Esophagus muscularis mucosa (tissue), 4 donors: Measurements from ENCODE around the gene DCAF11. TPM values are rescaled to one million over a fixed set of nuclear protein-coding genes. Genes with fewer than 3 reads are reported as not detected.

Experiments
- DNase-seq: peaks from one replicate; pipeline ENCODE4 v3.0.0-alpha.2; 2017; ENCODE audit errors: extremely low spot score
- H3K27ac ChIP-seq, 4 donors: fragments of 200-600 bp; sonication (generic); replicated peaks in 1 of 4; 1 replicate in 3 of 4; 2 replicates in 1 of 4; pipeline ENCODE4 v1.5.1; 2016 to 2019; ENCODE audit warnings: mild to moderate bottlenecking in 1 of 4
- H3K27me3 ChIP-seq, 4 donors: fragments of 200-600 bp; sonication (generic); one replicate each; pipeline versions ENCODE4 v1.5.1 to v1.6.0; 2016 to 2019
- H3K36me3 ChIP-seq, 4 donors: fragments of 200-600 bp; sonication (generic); one replicate each; pipeline ENCODE4 v1.5.1; 2016 to 2019
- H3K4me1 ChIP-seq, 4 donors: fragments of 200-600 bp; sonication (generic); one replicate each; pipeline ENCODE4 v1.5.1; 2016 to 2019
- H3K4me3 ChIP-seq, 4 donors: fragments of 200-600 bp; sonication (generic); 1 replicate in 2 of 4; 2 replicates in 2 of 4; pipeline ENCODE4 v1.5.1; 2016 to 2019; ENCODE audit warnings: mild to moderate bottlenecking in 4 of 4, moderate library complexity in 1 of 4
- H3K9me3 ChIP-seq, 4 donors: fragments of 200-600 bp; sonication (generic); 1 replicate in 3 of 4; 2 replicates in 1 of 4; pipeline ENCODE4 v1.5.1; 2016 to 2019
- EP300 ChIP-seq: sonication (generic); formaldehyde crosslinking; IDR thresholded peaks from one replicate; pipeline ENCODE4 v1.6.1; 2017; ENCODE audit warnings: antibody characterized with exemption
- POLR2A ChIP-seq: fragments of 450-650 bp; IDR thresholded peaks from one replicate; pipeline ENCODE4 v1.6.1; 2017; ENCODE audit warnings: antibody characterized with exemption, moderate library complexity, mild to moderate bottlenecking, low read depth
- POLR2AphosphoS5 ChIP-seq, 2 donors: sonication (generic); formaldehyde crosslinking; IDR thresholded peaks; one replicate each; pipeline ENCODE4 v1.6.1; 2017; ENCODE audit warnings: antibody characterized with exemption in 2 of 2
- WGBS: methylation state at CpG from one replicate; pipeline ENCODE4 v1.1.5; 2018; 5-methylcytosine and 5-hydroxymethylcytosine counted together
- intact Hi-C: fragments of 100-400 bp; cut with DNase I; formaldehyde crosslinking; loops from one replicate; pipeline ENCODE4 v1.15.1; 2023
- total RNA-seq, 4 donors: library from RNA; depleted of rRNA; stranded (reverse); fragments of >200 nt; gene quantifications; one replicate each; pipeline versions ENCODE4 v1.1.0 to v1.2.1, GENCODE V29; 2016
- TF ChIP-seq, protein P1 (sequence below), 3 experiments: fragments of 200-600 bp in 2 of 3; fragments of 450-650 bp in 1 of 3; sonication (generic) in 2 of 3; IDR thresholded peaks; one replicate each; pipeline ENCODE4 v1.5.1; 2017 to 2019; ENCODE audit warnings: antibody characterized with exemption in 3 of 3, mild to moderate bottlenecking in 2 of 3, moderate library complexity in 1 of 3

Gene DCAF11
- total RNA-seq, 4 donors from 2014 or later = 56.0 to 74.9 (median 66.8) TPM

DNA sequence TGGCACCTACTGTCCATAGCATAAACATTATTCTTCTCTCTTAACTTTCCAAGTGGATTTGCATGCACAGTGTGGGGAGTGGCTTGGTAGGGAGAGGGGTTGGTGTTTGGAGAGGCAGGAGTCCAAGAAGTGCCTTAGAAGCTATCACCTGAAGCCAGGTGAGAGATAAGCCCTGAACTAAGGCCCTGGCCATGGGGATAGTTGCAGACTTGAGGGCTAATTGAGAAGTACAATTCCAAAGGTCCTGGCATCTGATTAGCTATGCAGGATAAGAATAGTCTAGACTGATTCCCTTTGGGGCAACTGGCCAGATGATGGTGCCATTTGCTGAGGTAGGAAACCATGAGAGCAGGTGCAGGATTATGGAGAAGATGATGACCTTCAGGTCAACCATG is 22.5 kb upstream of the DCAF11 start:
- Histone ChIP-seq H3K4me1 (peaks cover 20 to 29% (median 25%) of the 10 kb centered on the region in 4 donors), H3K4me3 (no peak overlapping the region), H3K9me3 (no peaks in the 10 kb centered on the region), H3K27me3 (no peaks in the 10 kb centered on the region), H3K27ac (no peak overlapping the region), H3K36me3 (no peaks in the 10 kb centered on the region)
- no peak for DNase-seq
- TF ChIP-seq POLR2AphosphoS5 (IDR thresholded peaks at IDR 0.05) = no peak
- no peak for TF ChIP-seq POLR2A
- TF ChIP-seq, protein P1, sequence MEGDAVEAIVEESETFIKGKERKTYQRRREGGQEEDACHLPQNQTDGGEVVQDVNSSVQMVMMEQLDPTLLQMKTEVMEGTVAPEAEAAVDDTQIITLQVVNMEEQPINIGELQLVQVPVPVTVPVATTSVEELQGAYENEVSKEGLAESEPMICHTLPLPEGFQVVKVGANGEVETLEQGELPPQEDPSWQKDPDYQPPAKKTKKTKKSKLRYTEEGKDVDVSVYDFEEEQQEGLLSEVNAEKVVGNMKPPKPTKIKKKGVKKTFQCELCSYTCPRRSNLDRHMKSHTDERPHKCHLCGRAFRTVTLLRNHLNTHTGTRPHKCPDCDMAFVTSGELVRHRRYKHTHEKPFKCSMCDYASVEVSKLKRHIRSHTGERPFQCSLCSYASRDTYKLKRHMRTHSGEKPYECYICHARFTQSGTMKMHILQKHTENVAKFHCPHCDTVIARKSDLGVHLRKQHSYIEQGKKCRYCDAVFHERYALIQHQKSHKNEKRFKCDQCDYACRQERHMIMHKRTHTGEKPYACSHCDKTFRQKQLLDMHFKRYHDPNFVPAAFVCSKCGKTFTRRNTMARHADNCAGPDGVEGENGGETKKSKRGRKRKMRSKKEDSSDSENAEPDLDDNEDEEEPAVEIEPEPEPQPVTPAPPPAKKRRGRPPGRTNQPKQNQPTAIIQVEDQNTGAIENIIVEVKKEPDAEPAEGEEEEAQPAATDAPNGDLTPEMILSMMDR (IDR thresholded peaks at IDR 0.05) = no peak
- no peak for TF ChIP-seq EP300
- intact Hi-C loops = no loop called here

DNA sequence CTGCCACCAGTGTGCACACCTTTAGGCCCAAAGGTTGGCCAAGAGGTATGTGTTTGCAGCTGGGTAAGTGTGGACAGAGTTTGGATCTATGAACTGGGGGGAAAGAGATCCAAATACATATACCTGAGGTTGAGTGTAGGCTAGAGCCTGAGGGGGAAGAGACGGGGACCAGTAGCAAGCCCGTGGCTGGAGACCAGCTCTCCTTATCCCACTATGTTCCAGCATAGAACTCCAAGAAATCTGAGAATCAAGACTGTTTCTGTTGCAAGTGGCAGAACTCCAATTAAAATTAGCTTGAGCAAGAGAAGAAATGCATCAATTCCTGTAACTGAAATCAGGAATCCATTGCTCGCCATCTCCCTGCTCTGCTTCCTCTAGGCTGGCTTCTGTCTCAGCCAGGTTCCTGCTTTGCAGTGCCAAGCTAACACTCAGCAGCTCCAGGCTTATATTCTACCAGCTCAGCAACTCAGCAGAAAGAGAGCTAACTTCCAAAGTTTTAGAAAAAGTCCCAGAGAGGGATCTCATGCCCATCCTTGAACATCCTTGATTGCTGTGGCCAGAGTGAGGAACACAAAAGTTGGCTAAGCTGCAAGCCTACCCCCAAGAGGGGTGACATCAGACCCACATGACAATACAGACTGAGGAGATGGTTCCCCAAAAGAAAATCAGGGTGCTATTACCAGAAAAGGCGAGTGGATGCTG is 21.9 kb upstream of the DCAF11 start:
- Histone ChIP-seq H3K36me3 (no peaks in the 10 kb centered on the region), H3K27me3 (no peaks in the 10 kb centered on the region), H3K27ac (peak overlapping the region; percentile 94 to 96 (median 95)), H3K4me1 (peaks cover 20 to 29% (median 25%) of the 10 kb centered on the region in 4 donors), H3K9me3 (no peaks in the 10 kb centered on the region), H3K4me3 (no peak overlapping the region)
- WGBS = 95% methylated on average over 4 of the region's 4 CpGs
- TF ChIP-seq POLR2AphosphoS5 (IDR thresholded peaks at IDR 0.05) = no peak
- TF ChIP-seq POLR2A = no peak
- TF ChIP-seq, protein P1 (IDR thresholded peaks at IDR 0.05) = no peak
- no peak for TF ChIP-seq EP300
- intact Hi-C loops = no loop called here
- no peak for DNase-seq

DNA sequence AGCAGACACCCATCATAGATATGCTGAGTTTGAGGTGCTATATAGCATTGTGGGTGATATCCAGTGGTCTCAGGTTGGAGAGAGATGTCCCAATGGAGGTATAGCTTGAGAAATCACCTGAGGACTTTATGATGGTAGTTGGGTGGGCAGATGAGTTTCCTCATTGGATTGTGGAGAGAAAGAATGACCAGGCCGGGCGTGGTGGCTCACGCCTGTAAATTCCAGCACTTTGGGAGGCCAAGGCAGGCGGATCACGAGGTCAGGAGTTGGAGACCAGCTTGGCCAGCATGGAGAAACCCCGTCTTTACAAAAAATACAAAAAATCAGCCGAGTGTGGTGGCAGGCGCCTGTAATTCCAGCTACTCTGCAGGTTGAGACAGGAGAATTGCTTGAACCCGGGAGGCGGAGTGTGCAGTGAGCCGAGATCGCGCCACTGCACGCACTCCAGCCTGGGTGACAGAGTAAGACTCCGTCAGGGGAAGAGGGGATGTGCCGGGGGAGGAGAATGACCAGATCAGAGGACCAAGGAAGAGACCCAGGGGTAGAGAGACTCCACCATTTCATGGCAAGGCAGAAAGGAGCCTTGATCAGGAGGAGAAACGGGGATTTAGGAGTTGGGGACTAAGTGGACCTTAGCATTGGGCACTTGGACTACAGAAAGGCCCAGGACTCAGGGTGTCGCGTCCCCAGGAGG is 21.2 kb upstream of the DCAF11 start:
- peak overlapping the region; percentile 94 to 96 (median 95) for H3K27ac ChIP-seq
- peak overlapping the region; percentile 92 to 98 (median 93) for H3K4me3 ChIP-seq
- no peak for DNase-seq
- H3K9me3 ChIP-seq = no peaks in the 10 kb centered on the region
- 84% methylated on average over 19 of the region's 19 CpGs for WGBS
- no peaks in the 10 kb centered on the region for H3K27me3 ChIP-seq
- H3K36me3 ChIP-seq = peaks cover 2 to 5% (median 4%) of the 10 kb centered on the region in 4 donors
- TF ChIP-seq POLR2A (no peak), EP300 (no peak), POLR2AphosphoS5 (IDR thresholded peaks at IDR 0.05) (no peak)
- TF ChIP-seq, protein P1 (IDR thresholded peaks at IDR 0.05) = no peak
- H3K4me1 ChIP-seq = peaks cover 20 to 29% (median 25%) of the 10 kb centered on the region in 4 donors
- intact Hi-C loops = no loop called here

DNA sequence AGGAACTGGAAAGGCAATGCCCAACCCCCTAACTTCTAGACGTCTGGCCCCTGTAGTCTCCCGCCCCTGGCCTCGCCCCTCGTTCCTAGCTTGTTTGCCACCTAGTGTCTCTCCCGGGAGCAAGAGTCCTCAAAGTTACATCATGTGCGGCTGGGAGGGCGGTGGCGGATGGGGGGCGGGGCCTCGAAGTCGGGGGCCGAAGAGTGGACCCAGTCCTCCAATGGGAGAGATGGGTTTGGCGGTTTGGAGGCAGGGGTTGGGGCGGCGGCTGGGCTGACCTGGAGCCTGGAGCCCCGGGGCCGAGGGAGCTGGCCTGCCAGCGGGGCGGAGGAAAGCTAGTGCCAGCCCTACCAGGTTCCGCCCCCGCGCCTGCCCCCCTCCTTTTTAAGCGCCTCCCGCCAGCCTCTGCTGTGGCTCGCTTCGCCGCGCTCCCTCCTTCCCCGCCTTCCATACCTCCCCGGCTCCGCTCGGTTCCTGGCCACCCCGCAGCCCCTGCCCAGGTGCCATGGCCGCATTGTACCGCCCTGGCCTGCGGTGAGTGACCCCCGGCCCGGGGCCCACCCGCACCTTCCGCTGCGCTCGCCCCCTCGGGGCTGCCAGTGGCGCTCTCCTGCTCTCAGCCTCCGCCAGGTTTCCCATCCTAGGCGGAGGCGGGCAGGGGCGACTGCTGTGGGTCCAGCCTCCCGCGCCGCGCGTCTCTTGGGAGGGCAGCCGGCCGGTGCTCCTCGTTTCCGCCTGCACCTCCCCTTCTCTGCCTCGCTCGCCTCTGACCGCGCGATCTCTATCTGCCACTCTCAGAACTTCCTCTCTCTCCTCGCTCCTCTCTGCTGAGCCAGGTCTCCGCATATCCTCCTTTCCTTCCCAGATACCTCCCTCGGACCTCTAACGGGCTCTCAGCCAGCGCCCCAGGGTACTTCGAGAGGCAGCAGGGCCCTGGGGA is 20.4 kb upstream of the DCAF11 start, which contains the start of gene PCK2:
Gene PCK2 (plus strand): TSS at position 411 of the 940 bp plus-strand sequence. CDS start 95 bp downstream, at position 506.
- H3K9me3 ChIP-seq = no peaks in the 10 kb centered on the region
- H3K36me3 ChIP-seq = peaks cover 5 to 13% (median 10%) of the 10 kb centered on the region in 4 donors
- intact Hi-C loops = no loop called here
- TF ChIP-seq POLR2AphosphoS5 (IDR thresholded peaks at IDR 0.05) (peak; percentile 7 to 75), POLR2A (peak; percentile 37), EP300 (no peak)
- TF ChIP-seq, protein P1 (IDR thresholded peaks at IDR 0.05) = peak in 1 of 3 experiments; percentile 28
- H3K27me3 ChIP-seq = no peaks in the 10 kb centered on the region
- H3K4me1 ChIP-seq = peaks cover 20 to 29% (median 25%) of the 10 kb centered on the region in 4 donors
- peak; percentile 98 for DNase-seq
- H3K27ac ChIP-seq = peak within 1 kb of the TSS; percentile 94 to 96 (median 95)
- peak within 1 kb of the TSS; percentile 92 to 98 (median 93) for H3K4me3 ChIP-seq
- 1% methylated on average over 25 of the region's 68 CpGs for WGBS
